ENCODE results near the gene HPS6. TPM values are rescaled to one million over a fixed set of nuclear protein-coding genes. Genes with fewer than 3 reads are reported as not detected.

HPS6 gene
- total RNA-seq, 1 donor from 2014 or later, result 33.4 TPM

GRCh38 chr10:102106998-102107397 lies 41.8 kb downstream of the HPS6 start:
- H3K36me3 ChIP-seq (ENCODE audit: control insufficient read depth, insufficient read depth, low read length), result peaks cover 48% of the 10 kb centered on the region
- no peak for TF ChIP-seq CTCF (IDR thresholded peaks at IDR 0.05; ENCODE audit: insufficient read depth, low read length, severe bottlenecking)
- FAIRE-seq (no peak), DNase-seq (ENCODE audit: low read depth) (no peak)
- no peaks in the 10 kb centered on the region for H3K27me3 ChIP-seq (ENCODE audit: control insufficient read depth, insufficient read depth, low read length)
- H3K4me3 ChIP-seq (ENCODE audit: low read depth, low read length), result no peak overlapping the region

GRCh38 chr10:102109166-102110116 lies 44.3 kb downstream of the HPS6 start:
- FAIRE-seq (no peak), DNase-seq (ENCODE audit: low read depth) (no peak)
- no peaks in the 10 kb centered on the region for H3K27me3 ChIP-seq (ENCODE audit: control insufficient read depth, insufficient read depth, low read length)
- H3K36me3 ChIP-seq (ENCODE audit: control insufficient read depth, insufficient read depth, low read length), result peaks cover 49% of the 10 kb centered on the region
- no peak overlapping the region for H3K4me3 ChIP-seq (ENCODE audit: low read depth, low read length)
- no peak for TF ChIP-seq CTCF (IDR thresholded peaks at IDR 0.05; ENCODE audit: insufficient read depth, low read length, severe bottlenecking)

GRCh38 chr10:102111276-102111675 lies 46.1 kb downstream of the HPS6 start:
- TF ChIP-seq CTCF (IDR thresholded peaks at IDR 0.05; ENCODE audit: insufficient read depth, low read length, severe bottlenecking), result no peak
- no peak for FAIRE-seq
- H3K27me3 ChIP-seq (ENCODE audit: control insufficient read depth, insufficient read depth, low read length), result no peaks in the 10 kb centered on the region
- H3K36me3 ChIP-seq (ENCODE audit: control insufficient read depth, insufficient read depth, low read length), result peaks cover 49% of the 10 kb centered on the region
- no peak overlapping the region for H3K4me3 ChIP-seq (ENCODE audit: low read depth, low read length)
- DNase-seq (ENCODE audit: low read depth), result no peak

DNA sequence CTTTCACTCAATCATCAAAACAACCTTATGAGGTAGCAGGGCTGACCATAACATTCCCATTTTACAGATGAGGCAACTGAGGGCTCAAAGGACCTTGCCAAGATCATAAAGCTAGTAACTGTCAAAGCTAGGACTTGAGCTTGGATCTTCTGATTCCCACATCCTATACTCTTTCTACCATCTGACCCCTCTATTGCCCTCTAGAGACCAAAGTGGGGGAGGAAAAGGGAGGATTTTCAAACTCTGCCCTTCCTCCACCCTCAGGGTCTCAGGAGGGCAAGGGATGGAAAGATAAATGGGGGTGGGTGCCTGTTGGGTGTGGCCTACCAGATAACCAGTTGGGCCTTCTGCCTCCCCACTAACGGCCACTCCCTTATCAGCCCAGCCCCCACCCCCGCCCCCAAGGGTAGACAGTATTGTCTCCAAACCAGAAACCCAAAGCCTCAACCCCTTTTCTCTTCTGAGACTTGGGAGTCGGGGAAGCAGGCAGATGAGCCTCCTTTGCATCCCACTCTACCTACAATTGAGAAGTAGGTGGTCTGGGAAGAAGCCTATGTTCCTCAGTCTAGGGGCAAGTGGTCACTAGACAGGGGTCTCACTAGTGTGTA lies 47.2 kb downstream of the HPS6 start:
- no peaks in the 10 kb centered on the region for H3K27me3 ChIP-seq (ENCODE audit: control insufficient read depth, insufficient read depth, low read length)

DNA sequence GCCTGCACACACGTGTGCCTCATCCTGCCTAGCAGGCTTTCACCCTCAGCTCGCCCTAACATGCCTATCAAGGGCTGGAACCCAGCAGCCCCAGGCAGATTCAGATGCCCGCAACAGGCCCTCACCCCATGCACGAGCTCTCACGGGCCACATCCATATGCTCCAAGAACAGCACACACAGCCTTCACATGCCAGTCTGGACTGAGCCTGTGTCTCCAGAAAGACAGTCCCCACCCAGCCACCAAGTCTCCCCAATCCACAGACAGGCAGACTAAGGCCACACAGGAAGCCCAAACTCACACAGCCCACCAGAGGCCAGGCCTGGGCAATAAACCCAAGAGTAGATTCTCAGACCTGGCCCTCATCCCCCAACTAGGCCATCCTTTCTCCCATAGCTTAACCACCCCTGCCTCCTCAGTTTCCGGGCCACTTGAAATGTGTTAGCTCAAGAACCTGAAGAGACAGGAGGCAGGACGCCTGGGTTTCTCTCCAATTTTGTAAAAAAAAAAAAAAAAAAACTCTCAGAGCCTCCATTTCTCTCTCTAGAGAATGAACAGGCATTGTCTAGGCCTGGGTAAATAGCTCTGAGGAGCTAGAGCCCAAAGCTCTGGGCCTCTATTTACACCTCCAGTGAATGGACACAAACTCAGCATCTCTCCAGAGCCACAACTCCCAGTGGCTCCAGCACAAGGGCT lies 48.3 kb downstream of the HPS6 start:
- no peak for TF ChIP-seq CTCF (IDR thresholded peaks at IDR 0.05; ENCODE audit: insufficient read depth, low read length, severe bottlenecking)
- no peaks in the 10 kb centered on the region for H3K27me3 ChIP-seq (ENCODE audit: control insufficient read depth, insufficient read depth, low read length)
- peak; percentile 32 for FAIRE-seq
- peaks cover 33% of the 10 kb centered on the region for H3K36me3 ChIP-seq (ENCODE audit: control insufficient read depth, insufficient read depth, low read length)
- peak; percentile 91 for DNase-seq (ENCODE audit: low read depth)
- H3K4me3 ChIP-seq (ENCODE audit: low read depth, low read length), result peak overlapping the region; percentile 72

More for the DNA sequence above, 47.2 kb downstream of the HPS6 start:
- Histone ChIP-seq H3K4me3 (ENCODE audit: low read depth, low read length) (peak overlapping the region; percentile 72), H3K36me3 (ENCODE audit: control insufficient read depth, insufficient read depth, low read length) (peaks cover 42% of the 10 kb centered on the region)
- peak; percentile 8 for TF ChIP-seq CTCF (IDR thresholded peaks at IDR 0.05; ENCODE audit: insufficient read depth, low read length, severe bottlenecking)
- DNase-seq (ENCODE audit: low read depth) (no peak), FAIRE-seq (no peak)

Data from bronchial epithelial cell (primary cell).